Suprapubic skin (tissue), 3 donors: ENCODE results near the gene GREM2.

Experiments
- POLR2A ChIP-seq, 2 donors: fragments of 450-650 bp; IDR thresholded peaks; one replicate each; pipeline ENCODE4 v1.6.1; 2017; ENCODE audit warnings: antibody characterized with exemption in 2 of 2, mild to moderate bottlenecking in 2 of 2, moderate library complexity in 2 of 2
- TF ChIP-seq, protein P1 (sequence below), 2 donors: fragments of 200-600 bp in 1 of 2; fragments of 450-650 bp in 1 of 2; sonication (generic) in 1 of 2; IDR thresholded peaks; one replicate each; pipeline ENCODE4 v1.5.1; 2016 to 2019; ENCODE audit warnings: antibody characterized with exemption in 2 of 2, mild to moderate bottlenecking in 1 of 2, moderate library complexity in 1 of 2

- TF ChIP-seq, protein P1, sequence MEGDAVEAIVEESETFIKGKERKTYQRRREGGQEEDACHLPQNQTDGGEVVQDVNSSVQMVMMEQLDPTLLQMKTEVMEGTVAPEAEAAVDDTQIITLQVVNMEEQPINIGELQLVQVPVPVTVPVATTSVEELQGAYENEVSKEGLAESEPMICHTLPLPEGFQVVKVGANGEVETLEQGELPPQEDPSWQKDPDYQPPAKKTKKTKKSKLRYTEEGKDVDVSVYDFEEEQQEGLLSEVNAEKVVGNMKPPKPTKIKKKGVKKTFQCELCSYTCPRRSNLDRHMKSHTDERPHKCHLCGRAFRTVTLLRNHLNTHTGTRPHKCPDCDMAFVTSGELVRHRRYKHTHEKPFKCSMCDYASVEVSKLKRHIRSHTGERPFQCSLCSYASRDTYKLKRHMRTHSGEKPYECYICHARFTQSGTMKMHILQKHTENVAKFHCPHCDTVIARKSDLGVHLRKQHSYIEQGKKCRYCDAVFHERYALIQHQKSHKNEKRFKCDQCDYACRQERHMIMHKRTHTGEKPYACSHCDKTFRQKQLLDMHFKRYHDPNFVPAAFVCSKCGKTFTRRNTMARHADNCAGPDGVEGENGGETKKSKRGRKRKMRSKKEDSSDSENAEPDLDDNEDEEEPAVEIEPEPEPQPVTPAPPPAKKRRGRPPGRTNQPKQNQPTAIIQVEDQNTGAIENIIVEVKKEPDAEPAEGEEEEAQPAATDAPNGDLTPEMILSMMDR (IDR thresholded peaks at IDR 0.05), result no peak
- TF ChIP-seq POLR2A (IDR thresholded peaks at IDR 0.05), result no peak
Observed at GRCh38 chr1:240503558-240503957, 108.4 kb downstream of the GREM2 start.
